ENCODE results near the gene ZC3H10. TPM values are rescaled to one million over a fixed set of nuclear protein-coding genes. Genes with fewer than 3 reads are reported as not detected.
A peak's percentile ranks its signal among the peaks of the same experiment; 100 is the strongest.

ZC3H10 gene
- total RNA-seq, 1 donor from 2014 or later = 1.8 TPM

DNA sequence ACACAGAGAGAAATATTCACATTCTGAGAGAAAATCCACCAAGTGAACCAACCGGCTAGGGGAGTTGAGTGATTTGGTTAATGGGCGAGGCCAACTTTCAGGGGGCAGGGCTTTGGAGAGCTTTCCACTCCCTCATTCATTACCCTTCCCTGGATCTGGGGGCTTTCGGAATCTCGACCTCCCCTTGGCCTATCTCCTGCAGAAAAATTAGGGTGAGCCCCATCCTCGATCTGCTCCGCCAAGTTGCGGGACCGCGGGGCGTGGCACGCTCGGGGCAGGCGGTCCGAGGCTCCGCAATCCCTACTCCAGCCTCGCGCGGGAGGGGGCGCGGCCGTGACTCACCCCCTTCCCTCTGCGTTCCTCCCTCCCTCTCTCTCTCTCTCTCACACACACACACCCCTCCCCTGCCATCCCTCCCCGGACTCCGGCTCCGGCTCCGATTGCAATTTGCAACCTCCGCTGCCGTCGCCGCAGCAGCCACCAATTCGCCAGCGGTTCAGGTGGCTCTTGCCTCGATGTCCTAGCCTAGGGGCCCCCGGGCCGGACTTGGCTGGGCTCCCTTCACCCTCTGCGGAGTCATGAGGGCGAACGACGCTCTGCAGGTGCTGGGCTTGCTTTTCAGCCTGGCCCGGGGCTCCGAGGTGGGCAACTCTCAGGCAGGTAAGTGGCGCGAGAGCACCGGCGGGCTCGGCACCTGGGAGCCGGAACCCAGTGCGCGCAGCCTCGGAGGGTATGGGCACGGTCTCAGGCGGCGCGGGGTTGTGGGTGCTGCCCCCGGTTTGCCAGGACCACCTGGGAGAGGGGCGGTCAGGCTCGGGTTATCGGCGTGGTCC lies 38.1 kb upstream of the ZC3H10 start, which contains the start of gene ERBB3:
Gene ERBB3 (plus strand): TSS at position 443 of the 833 bp plus-strand sequence. CDS start 136 bp downstream, at position 579.
- H3K4me3 ChIP-seq (ENCODE audit: low read depth, low read length) = peak within 1 kb of the TSS; percentile 85
- TF ChIP-seq, protein P1, sequence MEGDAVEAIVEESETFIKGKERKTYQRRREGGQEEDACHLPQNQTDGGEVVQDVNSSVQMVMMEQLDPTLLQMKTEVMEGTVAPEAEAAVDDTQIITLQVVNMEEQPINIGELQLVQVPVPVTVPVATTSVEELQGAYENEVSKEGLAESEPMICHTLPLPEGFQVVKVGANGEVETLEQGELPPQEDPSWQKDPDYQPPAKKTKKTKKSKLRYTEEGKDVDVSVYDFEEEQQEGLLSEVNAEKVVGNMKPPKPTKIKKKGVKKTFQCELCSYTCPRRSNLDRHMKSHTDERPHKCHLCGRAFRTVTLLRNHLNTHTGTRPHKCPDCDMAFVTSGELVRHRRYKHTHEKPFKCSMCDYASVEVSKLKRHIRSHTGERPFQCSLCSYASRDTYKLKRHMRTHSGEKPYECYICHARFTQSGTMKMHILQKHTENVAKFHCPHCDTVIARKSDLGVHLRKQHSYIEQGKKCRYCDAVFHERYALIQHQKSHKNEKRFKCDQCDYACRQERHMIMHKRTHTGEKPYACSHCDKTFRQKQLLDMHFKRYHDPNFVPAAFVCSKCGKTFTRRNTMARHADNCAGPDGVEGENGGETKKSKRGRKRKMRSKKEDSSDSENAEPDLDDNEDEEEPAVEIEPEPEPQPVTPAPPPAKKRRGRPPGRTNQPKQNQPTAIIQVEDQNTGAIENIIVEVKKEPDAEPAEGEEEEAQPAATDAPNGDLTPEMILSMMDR (conservative IDR thresholded peaks at IDR 0.05; ENCODE audit: low read depth, low read length) = no peak
- DNase-seq (ENCODE audit: low read depth) = no peak

GRCh38 chr12:56080556-56081138 lies 37.4 kb upstream of the ZC3H10 start:
- DNase-seq (ENCODE audit: low read depth) = no peak
- H3K4me3 ChIP-seq (ENCODE audit: low read depth, low read length) = peak overlapping the region; percentile 85
- TF ChIP-seq, protein P1 (conservative IDR thresholded peaks at IDR 0.05; ENCODE audit: low read depth, low read length) = peak; percentile 23

DNA sequence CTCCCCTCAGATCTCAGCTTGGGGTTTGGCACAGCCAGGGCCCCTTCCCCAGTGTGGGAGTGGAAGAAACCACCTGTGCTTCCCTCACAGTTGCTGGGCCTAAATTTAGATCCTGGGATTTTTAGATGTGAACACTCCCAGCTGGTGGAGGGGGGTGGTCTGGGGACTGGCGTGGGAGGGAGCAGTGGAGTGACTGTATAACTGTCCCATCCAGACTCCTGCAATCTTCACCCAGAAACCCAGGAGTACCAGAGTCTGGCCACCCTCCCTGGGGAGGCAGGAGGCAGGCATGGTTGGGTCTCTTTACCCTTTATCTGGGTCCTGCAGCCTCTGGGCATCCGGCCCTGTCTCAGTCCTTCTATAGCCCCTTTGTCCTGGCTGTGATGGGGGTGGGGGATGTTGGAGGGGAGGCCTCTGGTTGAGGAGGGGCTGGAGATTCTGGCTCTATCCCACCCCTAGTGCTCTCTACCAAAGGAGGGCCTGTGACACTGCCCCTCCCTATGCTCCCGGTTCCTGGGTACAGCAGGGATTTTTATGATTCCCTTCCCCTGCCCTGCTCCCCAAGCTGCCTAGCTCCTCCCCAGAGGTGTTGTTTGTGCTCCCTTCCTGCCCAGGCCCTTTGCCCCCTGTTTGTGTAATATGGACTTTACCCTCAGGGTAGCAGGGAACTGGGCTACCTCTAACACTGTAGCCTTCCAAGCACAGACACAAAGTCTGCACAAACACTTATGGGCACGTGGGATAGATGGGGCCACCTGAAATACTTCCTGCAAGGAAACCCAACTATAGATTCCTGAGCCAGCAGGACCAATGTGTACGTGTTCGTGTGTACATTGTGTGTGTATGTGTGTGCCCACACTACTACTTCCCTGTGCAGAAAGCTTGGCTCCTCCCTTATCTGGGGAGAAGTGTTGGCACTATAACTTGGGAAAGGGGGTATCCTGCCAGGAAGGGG lies 36.4 kb upstream of the ZC3H10 start:
- H3K4me3 ChIP-seq (ENCODE audit: low read depth, low read length) = peak overlapping the region; percentile 85
- DNase-seq (ENCODE audit: low read depth) = no peak
- TF ChIP-seq, protein P1 (conservative IDR thresholded peaks at IDR 0.05; ENCODE audit: low read depth, low read length) = no peak

DNA sequence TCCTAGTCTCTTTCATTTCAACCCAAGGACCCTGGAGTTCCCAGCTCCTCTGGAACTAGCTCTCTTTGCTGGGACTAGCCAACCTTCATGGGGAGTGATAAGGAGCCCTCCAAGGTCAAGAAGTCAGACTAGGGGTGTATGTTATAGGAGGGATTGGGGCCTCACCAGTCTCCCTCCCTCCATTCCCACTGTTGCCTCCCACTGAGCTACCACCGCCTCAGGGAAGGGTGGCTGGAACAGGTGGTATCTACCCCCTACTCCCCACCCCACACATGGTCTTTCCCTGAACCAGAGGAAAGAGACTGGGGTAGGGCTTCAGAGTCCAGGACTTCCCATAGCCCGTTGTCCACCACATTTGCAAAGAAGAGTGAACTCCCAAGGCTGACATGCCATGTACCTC lies 35.7 kb upstream of the ZC3H10 start:
- TF ChIP-seq, protein P1 (conservative IDR thresholded peaks at IDR 0.05; ENCODE audit: low read depth, low read length) = no peak
- DNase-seq (ENCODE audit: low read depth) = no peak
- H3K4me3 ChIP-seq (ENCODE audit: low read depth, low read length) = no peak overlapping the region

DNA sequence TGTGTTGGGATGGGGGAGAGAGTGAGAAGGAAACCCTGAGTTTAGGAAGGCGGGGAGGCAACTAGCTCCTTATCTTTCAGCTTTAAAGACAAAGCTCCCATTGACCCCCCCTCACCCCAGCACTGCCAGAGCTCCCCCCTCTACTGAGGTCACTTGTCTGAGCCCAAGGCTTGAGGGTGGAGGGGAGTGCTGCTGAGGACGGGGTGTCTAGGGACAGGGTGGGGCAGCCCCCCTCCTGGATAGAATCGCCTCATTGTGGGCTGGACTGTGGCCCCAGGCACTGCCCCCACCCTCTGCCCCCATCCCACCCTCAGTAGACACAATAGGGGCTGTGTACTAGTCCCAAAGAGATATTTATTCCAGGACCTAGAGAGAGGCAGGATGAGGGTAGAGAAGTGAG lies 35.1 kb upstream of the ZC3H10 start:
- no peak for DNase-seq (ENCODE audit: low read depth)
- TF ChIP-seq, protein P1 (conservative IDR thresholded peaks at IDR 0.05; ENCODE audit: low read depth, low read length) = no peak
- no peak overlapping the region for H3K4me3 ChIP-seq (ENCODE audit: low read depth, low read length)

DNA sequence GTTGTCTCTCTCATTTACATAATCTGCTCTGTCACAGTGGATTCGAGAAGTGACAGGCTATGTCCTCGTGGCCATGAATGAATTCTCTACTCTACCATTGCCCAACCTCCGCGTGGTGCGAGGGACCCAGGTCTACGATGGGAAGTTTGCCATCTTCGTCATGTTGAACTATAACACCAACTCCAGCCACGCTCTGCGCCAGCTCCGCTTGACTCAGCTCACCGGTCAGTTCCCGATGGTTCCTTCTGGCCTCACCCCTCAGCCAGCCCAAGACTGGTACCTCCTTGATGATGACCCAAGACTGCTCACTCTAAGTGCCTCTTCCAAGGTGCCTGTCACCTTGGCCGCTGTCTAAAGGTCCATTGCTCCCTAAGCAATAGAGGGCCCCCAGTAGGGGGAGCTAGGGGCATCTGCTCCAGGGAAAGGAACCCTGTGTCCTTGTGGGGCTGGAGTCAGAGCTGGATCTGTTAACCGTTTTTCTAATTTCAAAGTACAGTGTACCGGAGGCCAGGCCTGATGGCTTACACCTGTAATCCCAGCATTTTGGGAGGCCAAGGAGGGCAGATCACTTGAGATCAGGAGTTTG lies 33.0 kb upstream of the ZC3H10 start:
- no peak overlapping the region for H3K4me3 ChIP-seq (ENCODE audit: low read depth, low read length)
- TF ChIP-seq, protein P1 (conservative IDR thresholded peaks at IDR 0.05; ENCODE audit: low read depth, low read length) = peak; percentile 50
- DNase-seq (ENCODE audit: low read depth) = no peak

Data from epithelial cell of proximal tubule (primary cell).